ENCODE measurements around the gene GRPEL1.

DNA sequence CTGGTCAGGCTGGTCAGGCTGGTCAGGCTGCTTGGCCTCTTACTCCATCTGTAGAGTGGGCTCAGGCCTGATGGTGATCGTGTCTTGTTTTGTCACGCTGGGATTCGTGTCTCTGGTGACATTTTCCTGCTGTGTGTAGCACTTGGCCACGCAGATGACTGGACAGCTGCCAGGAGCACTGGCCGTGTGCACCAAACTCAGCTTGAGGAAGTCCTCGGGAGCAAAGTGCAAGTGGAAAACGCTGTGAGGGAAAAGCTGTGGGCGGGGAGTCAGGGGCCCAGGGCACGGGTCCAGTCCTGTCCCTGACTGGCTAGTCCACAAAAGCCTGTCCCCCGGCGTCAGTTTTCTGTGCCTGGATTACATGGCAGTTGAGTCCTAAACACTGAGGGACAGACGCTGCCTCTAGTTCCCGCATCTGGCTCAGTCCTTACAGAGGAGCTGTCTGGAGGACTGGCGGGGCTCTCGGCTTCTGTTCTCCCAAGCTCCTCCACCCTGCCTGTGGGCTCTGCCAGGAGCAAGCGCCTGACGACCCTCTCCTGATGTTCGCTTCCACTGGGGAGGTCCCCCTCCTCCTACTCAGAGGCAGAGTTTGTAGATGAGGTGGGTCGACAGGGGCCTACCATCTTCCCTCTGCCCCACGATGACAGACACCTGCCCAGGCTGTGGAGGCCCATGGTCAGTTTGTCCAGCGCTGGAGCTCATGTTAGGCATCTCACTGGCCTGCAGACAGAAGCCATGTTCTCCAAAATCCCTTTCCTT is 35.9 kb upstream of the GRPEL1 start:
- TF ChIP-seq POLR2A (IDR thresholded peaks at IDR 0.05; ENCODE audit: low read depth, low read length) (no peak), GABPA (IDR thresholded peaks at IDR 0.05; ENCODE audit: low read depth) (no peak), SIN3A (IDR thresholded peaks at IDR 0.05; ENCODE audit: low read depth, low read length) (no peak)
